WTC11 (cell line): ENCODE data around the gene PXYLP1. TPM values are rescaled to one million over a fixed set of nuclear protein-coding genes. Genes with fewer than 3 reads are reported as not detected.

Experiments used
- ATAC-seq: fragments of 200-7000 bp; cut with Tn5 transposase; 2 replicates; pipeline ENCODE4 v1.10.0; 2021; ENCODE audit warnings: mild to moderate bottlenecking, moderate library complexity
- CTCF ChIA-PET: fragments of 300-600 bp; sonication (Branson Sonifier 250); formaldehyde crosslinking; loops from one replicate; lab custom pipeline; 2021; ENCODE audit warnings: antibody characterized with exemption; lab: Charles Lee
- POLR2A ChIA-PET: fragments of 350-600 bp; sonication (Branson Sonifier 250); formaldehyde crosslinking; loops from one replicate; lab custom pipeline; 2021; ENCODE audit warnings: antibody characterized with exemption; lab: Charles Lee
- DNase-seq: peaks from one replicate; pipeline ENCODE4 v3.0.0; 2021; ENCODE audit warnings: low spot score
- H3K27ac Mint-ChIP-seq: 2 replicates; pipeline ENCODE4 v1.8.0; 2021; ENCODE audit warnings: mixed read lengths
- H3K27me3 Mint-ChIP-seq: 2 replicates; pipeline ENCODE4 v1.8.0; 2021; ENCODE audit warnings: low read depth, mild to moderate bottlenecking, moderate library complexity, mixed read lengths
- H3K36me3 Mint-ChIP-seq: 2 replicates; pipeline ENCODE4 v1.8.0; 2021; ENCODE audit warnings: mixed read lengths
- H3K4me1 Mint-ChIP-seq: 2 replicates; pipeline ENCODE4 v1.8.0; 2022; ENCODE audit warnings: mixed read lengths
- H3K4me3 Mint-ChIP-seq: 2 replicates; pipeline ENCODE4 v1.8.0; 2021; ENCODE audit warnings: mild to moderate bottlenecking, moderate library complexity, mixed read lengths
- H3K9me3 Mint-ChIP-seq: 2 replicates; pipeline ENCODE4 v1.8.0; 2021; ENCODE audit warnings: mixed read lengths
- CTCF ChIP-seq: fragments of 200-600 bp; IDR thresholded peaks from 2 replicates; pipeline ENCODE4 v1.8.0; 2022; ENCODE audit warnings: antibody characterized with exemption
- ESRRA ChIP-seq: sonication (generic); formaldehyde crosslinking; IDR thresholded peaks from 2 replicates; pipeline ENCODE4 v1.8.1; 2022; ENCODE audit warnings: mild to moderate bottlenecking, missing genetic modification reagents, borderline replicate concordance
- GABPB1 ChIP-seq: sonication (generic); formaldehyde crosslinking; IDR thresholded peaks from 2 replicates; pipeline ENCODE4 v1.8.1; 2023; ENCODE audit warnings: mild to moderate bottlenecking, missing genetic modification reagents
- GTF2I ChIP-seq: fragments of 250-450 bp; sonication (Bioruptor Pico); conservative IDR thresholded peaks from 2 replicates; pipeline ENCODE4 v1.4.0; 2021; ENCODE audit warnings: mild to moderate bottlenecking
- MYBL2 ChIP-seq: sonication (generic); formaldehyde crosslinking; IDR thresholded peaks from 2 replicates; pipeline ENCODE4 v1.8.1; 2023; ENCODE audit warnings: mild to moderate bottlenecking, moderate library complexity, missing genetic modification reagents
- NFYB ChIP-seq: sonication (generic); formaldehyde crosslinking; conservative IDR thresholded peaks from 2 replicates; pipeline ENCODE4 v1.8.0; 2022; ENCODE audit warnings: low read depth, missing genetic modification reagents
- NR1H2 ChIP-seq: sonication (generic); formaldehyde crosslinking; IDR thresholded peaks from 2 replicates; pipeline ENCODE4 v1.9.0; 2021; ENCODE audit warnings: mild to moderate bottlenecking, moderate library complexity, missing genetic modification reagents
- NR2C2 ChIP-seq: sonication (generic); formaldehyde crosslinking; IDR thresholded peaks from 2 replicates; pipeline ENCODE4 v1.8.0; 2022; ENCODE audit warnings: mild to moderate bottlenecking, missing genetic modification reagents
- NR3C1 ChIP-seq: sonication (generic); formaldehyde crosslinking; conservative IDR thresholded peaks from 2 replicates; pipeline ENCODE4 v1.8.1; 2023; ENCODE audit warnings: low read depth, mild to moderate bottlenecking, missing genetic modification reagents
- OVOL2 ChIP-seq: fragments of 250-450 bp; sonication (Bioruptor Pico); IDR thresholded peaks from 2 replicates; pipeline ENCODE4 v1.9.0; 2021; ENCODE audit warnings: mild to moderate bottlenecking, borderline replicate concordance
- SOX15 ChIP-seq: fragments of 250-450 bp; sonication (Bioruptor Pico); IDR thresholded peaks from 2 replicates; pipeline ENCODE4 v1.9.0; 2021; ENCODE audit warnings: mild to moderate bottlenecking
- USF1 ChIP-seq: sonication (generic); formaldehyde crosslinking; IDR thresholded peaks from 2 replicates; pipeline ENCODE4 v1.8.0; 2022; ENCODE audit warnings: mild to moderate bottlenecking, missing genetic modification reagents
- ZBTB21 ChIP-seq: sonication (generic); formaldehyde crosslinking; IDR thresholded peaks from 2 replicates; pipeline ENCODE4 v1.8.1; 2023; ENCODE audit warnings: mild to moderate bottlenecking, missing genetic modification reagents, borderline replicate concordance
- ZBTB43 ChIP-seq: sonication (generic); formaldehyde crosslinking; IDR thresholded peaks from 2 replicates; pipeline ENCODE4 v1.8.1; 2023; ENCODE audit warnings: mild to moderate bottlenecking, missing genetic modification reagents
- ZNF232 ChIP-seq: sonication (generic); formaldehyde crosslinking; IDR thresholded peaks from 2 replicates; pipeline ENCODE4 v1.8.0; 2022; ENCODE audit warnings: mild to moderate bottlenecking, missing genetic modification reagents
- ZNF317 ChIP-seq: sonication (generic); formaldehyde crosslinking; IDR thresholded peaks from 2 replicates; pipeline ENCODE4 v1.8.1; 2023; ENCODE audit warnings: low read depth, mild to moderate bottlenecking, moderate library complexity, missing genetic modification reagents, borderline replicate concordance
- ZNF423 ChIP-seq: fragments of 250-450 bp; sonication (Bioruptor Pico); IDR thresholded peaks from 2 replicates; pipeline ENCODE4 v2.1.2; 2022; ENCODE audit warnings: mild to moderate bottlenecking, moderate library complexity
- total RNA-seq: library from RNA; stranded (reverse); gene quantifications from 3 replicates; pipeline ENCODE4 v1.2.3, GENCODE V29; 2021
- TF ChIP-seq, protein P1 (sequence below): sonication (generic); formaldehyde crosslinking; IDR thresholded peaks from 2 replicates; pipeline ENCODE4 v1.8.1; 2022; ENCODE audit warnings: mild to moderate bottlenecking, moderate library complexity, missing genetic modification reagents

Gene PXYLP1
- total RNA-seq, 1 experiment from 2014 or later, result 20.1 TPM

DNA sequence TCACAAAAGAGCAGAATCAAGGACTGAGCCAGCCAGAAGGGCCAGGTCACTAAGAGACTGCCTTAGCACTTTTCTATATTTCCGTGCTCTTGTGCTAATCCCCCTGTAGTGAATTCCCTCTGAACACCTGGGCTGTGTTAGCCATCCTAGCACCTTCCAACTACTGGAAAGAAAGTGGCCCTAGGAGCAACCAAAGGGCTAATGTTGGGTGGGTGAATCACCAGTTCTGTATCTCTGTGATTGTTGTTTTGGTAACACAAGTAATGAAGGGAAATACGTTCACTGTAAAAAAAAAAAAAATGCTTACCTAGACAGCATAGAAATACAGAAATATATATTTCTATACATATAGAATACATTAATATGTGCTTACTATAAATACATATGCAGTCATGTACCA lies 43.9 kb downstream of the PXYLP1 start:
- POLR2A ChIA-PET, result interaction anchor here (0.6 kb wide), 1 partner anchor 1651 kb away, joined by 5 read pairs; no protein-coding TSS in a partner anchor
- no peaks in the 10 kb centered on the region for H3K9me3 Mint-ChIP-seq
- DNase-seq, result no peak
- ATAC-seq, result no peak
- TF ChIP-seq SOX15 (CRISPR knock-in tag) (no peak), OVOL2 (CRISPR knock-in tag) (no peak), NFYB (no peak), ZBTB21 (CRISPR knock-in tag) (no peak)
- TF ChIP-seq, all 79 proteins: peak for 0
- no peak overlapping the region for H3K4me3 Mint-ChIP-seq
- no peaks in the 10 kb centered on the region for H3K27me3 Mint-ChIP-seq
- H3K36me3 Mint-ChIP-seq, result peaks cover 2% of the 10 kb centered on the region; the same call in 1 of the 2 replicates
- H3K27ac Mint-ChIP-seq, result no peak overlapping the region
- 0 out of 2 replicates have a peak, but pooled peaks cover 7% of the 10 kb centered on the region for H3K4me1 Mint-ChIP-seq
- CTCF ChIA-PET, result no interaction called here

GRCh38 chr3:141275973-141276372 lies 44.3 kb downstream of the PXYLP1 start:
- ChIA-PET POLR2A (no interaction called here), CTCF (no interaction called here)
- H3K4me3 Mint-ChIP-seq, result no peak overlapping the region
- no peak overlapping the region for H3K27ac Mint-ChIP-seq
- no peaks in the 10 kb centered on the region for H3K9me3 Mint-ChIP-seq
- no peak for TF ChIP-seq NR2C2 (CRISPR knock-in tag)
- TF ChIP-seq GABPB1 (CRISPR knock-in tag), result 0 out of 2 replicates have a peak, but pooled peaks have one; percentile 77
- peaks cover 2% of the 10 kb centered on the region; the same call in 1 of the 2 replicates for H3K36me3 Mint-ChIP-seq
- DNase-seq (no peak), ATAC-seq (no peak)
- 0 out of 2 replicates have a peak, but pooled peaks cover 7% of the 10 kb centered on the region for H3K4me1 Mint-ChIP-seq
- H3K27me3 Mint-ChIP-seq, result no peaks in the 10 kb centered on the region

GRCh38 chr3:141276398-141276797 lies 44.8 kb downstream of the PXYLP1 start:
- Mint-ChIP-seq H3K27ac (no peak overlapping the region), H3K4me1 (0 out of 2 replicates have a peak, but pooled peaks cover 7% of the 10 kb centered on the region), H3K36me3 (peaks cover 2% of the 10 kb centered on the region; the same call in 1 of the 2 replicates), H3K9me3 (no peaks in the 10 kb centered on the region), H3K27me3 (no peaks in the 10 kb centered on the region), H3K4me3 (no peak overlapping the region)
- TF ChIP-seq MYBL2 (CRISPR knock-in tag), result no peak
- no peak for TF ChIP-seq ZNF232 (CRISPR knock-in tag)
- no peak for TF ChIP-seq NR3C1 (CRISPR knock-in tag)
- TF ChIP-seq ZBTB43 (CRISPR knock-in tag), result no peak
- TF ChIP-seq NR1H2 (CRISPR knock-in tag), result no peak
- no peak for TF ChIP-seq ZNF317 (CRISPR knock-in tag)
- TF ChIP-seq ZNF423 (CRISPR knock-in tag), result no peak
- TF ChIP-seq ESRRA (CRISPR knock-in tag), result no peak
- no peak for TF ChIP-seq USF1 (CRISPR knock-in tag)
- no peak for TF ChIP-seq CTCF
- TF ChIP-seq GTF2I (CRISPR knock-in tag), result no peak
- TF ChIP-seq, protein P1, sequence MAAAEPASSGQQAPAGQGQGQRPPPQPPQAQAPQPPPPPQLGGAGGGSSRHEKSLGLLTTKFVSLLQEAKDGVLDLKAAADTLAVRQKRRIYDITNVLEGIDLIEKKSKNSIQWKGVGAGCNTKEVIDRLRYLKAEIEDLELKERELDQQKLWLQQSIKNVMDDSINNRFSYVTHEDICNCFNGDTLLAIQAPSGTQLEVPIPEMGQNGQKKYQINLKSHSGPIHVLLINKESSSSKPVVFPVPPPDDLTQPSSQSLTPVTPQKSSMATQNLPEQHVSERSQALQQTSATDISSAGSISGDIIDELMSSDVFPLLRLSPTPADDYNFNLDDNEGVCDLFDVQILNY (CRISPR knock-in tag), result no peak
- POLR2A ChIA-PET, result no interaction called here
- DNase-seq (no peak), ATAC-seq (no peak)
- CTCF ChIA-PET, result no interaction called here
